Suprapubic skin (tissue), 4 donors: ENCODE data around the gene ABCA13. TPM values are rescaled to one million over a fixed set of nuclear protein-coding genes. Genes with fewer than 3 reads are reported as not detected.

ENCODE experiments used
- DNase-seq, 2 donors: peaks; one replicate each; pipeline ENCODE4 v3.0.0-alpha.2; 2019; ENCODE audit warnings: low spot score in 2 of 2
- H3K27ac ChIP-seq: fragments of 200-600 bp; sonication (generic); one replicate; pipeline ENCODE4 v1.5.1; 2019
- H3K27me3 ChIP-seq: fragments of 200-600 bp; sonication (generic); one replicate; pipeline ENCODE4 v1.5.1; 2019
- H3K36me3 ChIP-seq: fragments of 200-600 bp; sonication (generic); one replicate; pipeline ENCODE4 v1.5.1; 2019
- H3K4me1 ChIP-seq: fragments of 200-600 bp; sonication (generic); one replicate; pipeline ENCODE4 v1.5.1; 2019
- H3K4me3 ChIP-seq: fragments of 200-600 bp; sonication (generic); one replicate; pipeline ENCODE4 v1.5.1; 2019; ENCODE audit warnings: mild to moderate bottlenecking
- H3K9me3 ChIP-seq: fragments of 200-600 bp; sonication (generic); one replicate; pipeline ENCODE4 v1.5.1; 2019
- CTCF ChIP-seq, 2 donors: fragments of 200-600 bp in 1 of 2; fragments of 450-650 bp in 1 of 2; sonication (generic) in 1 of 2; IDR thresholded peaks; one replicate each; pipeline ENCODE4 v1.5.1; 2016 to 2019; ENCODE audit warnings: antibody characterized with exemption in 2 of 2, mild to moderate bottlenecking in 1 of 2, moderate library complexity in 1 of 2
- EP300 ChIP-seq: sonication (generic); formaldehyde crosslinking; IDR thresholded peaks from one replicate; pipeline ENCODE4 v1.6.1; 2017; ENCODE audit warnings: antibody characterized with exemption
- POLR2A ChIP-seq, 2 donors: fragments of 450-650 bp; IDR thresholded peaks; one replicate each; pipeline ENCODE4 v1.6.1; 2017; ENCODE audit warnings: antibody characterized with exemption in 2 of 2, mild to moderate bottlenecking in 2 of 2, moderate library complexity in 2 of 2
- POLR2AphosphoS5 ChIP-seq, 3 donors: sonication (generic); formaldehyde crosslinking; IDR thresholded peaks; one replicate each; pipeline ENCODE4 v1.6.1; 2017; ENCODE audit warnings: antibody characterized with exemption in 3 of 3
- WGBS: methylation state at CpG from one replicate; pipeline ENCODE4 v1.1.5; 2018; 5-methylcytosine and 5-hydroxymethylcytosine counted together
- total RNA-seq, 4 donors: library from RNA; depleted of rRNA; stranded (reverse); fragments of >200 nt; gene quantifications; one replicate each; pipeline ENCODE4 v1.1.0, GENCODE V29; 2016

Gene ABCA13
- total RNA-seq, 4 donors from 2014 or later: 0.64 to 4.7 (median 2.6) TPM

- Histone ChIP-seq H3K27ac (no peak overlapping the region), H3K4me1 (no peaks in the 10 kb centered on the region), H3K27me3 (no peaks in the 10 kb centered on the region), H3K4me3 (no peak overlapping the region), H3K36me3 (no peaks in the 10 kb centered on the region), H3K9me3 (no peaks in the 10 kb centered on the region)
- DNase-seq: no peak
- WGBS: 36% methylated on average over 4 of the region's 4 CpGs
- TF ChIP-seq POLR2AphosphoS5 (IDR thresholded peaks at IDR 0.05) (no peak), CTCF (IDR thresholded peaks at IDR 0.05) (peak; percentile 36 to 53)
These were observed 128.4 kb downstream of the ABCA13 start for GRCh38 chr7:48299580-48300169.

GRCh38 chr7:48300301-48300700 lies 129.0 kb downstream of the ABCA13 start:
- 26% methylated on average over 2 of the region's 2 CpGs for WGBS
- H3K27ac ChIP-seq: no peak overlapping the region
- TF ChIP-seq POLR2AphosphoS5 (IDR thresholded peaks at IDR 0.05): no peak
- no peak for TF ChIP-seq CTCF (IDR thresholded peaks at IDR 0.05)
- TF ChIP-seq EP300: no peak
- TF ChIP-seq POLR2A (IDR thresholded peaks at IDR 0.05): no peak
- DNase-seq: no peak
- no peaks in the 10 kb centered on the region for H3K27me3 ChIP-seq
- H3K36me3 ChIP-seq: no peaks in the 10 kb centered on the region
- H3K4me1 ChIP-seq: no peaks in the 10 kb centered on the region
- no peaks in the 10 kb centered on the region for H3K9me3 ChIP-seq
- no peak overlapping the region for H3K4me3 ChIP-seq

GRCh38 chr7:48301201-48301600 lies 129.9 kb downstream of the ABCA13 start:
- no peaks in the 10 kb centered on the region for H3K27me3 ChIP-seq
- no peaks in the 10 kb centered on the region for H3K9me3 ChIP-seq
- no peak for DNase-seq
- no peaks in the 10 kb centered on the region for H3K36me3 ChIP-seq
- no peak overlapping the region for H3K4me3 ChIP-seq
- no peaks in the 10 kb centered on the region for H3K4me1 ChIP-seq
- 29% methylated on average over 3 of the region's 3 CpGs for WGBS
- TF ChIP-seq POLR2AphosphoS5 (IDR thresholded peaks at IDR 0.05) (no peak), EP300 (no peak), POLR2A (IDR thresholded peaks at IDR 0.05) (no peak), CTCF (IDR thresholded peaks at IDR 0.05) (no peak)
- H3K27ac ChIP-seq: no peak overlapping the region

GRCh38 chr7:48304641-48305040 lies 133.4 kb downstream of the ABCA13 start:
- Histone ChIP-seq H3K4me3 (no peak overlapping the region), H3K27me3 (no peaks in the 10 kb centered on the region), H3K36me3 (no peaks in the 10 kb centered on the region), H3K27ac (no peak overlapping the region), H3K4me1 (no peaks in the 10 kb centered on the region), H3K9me3 (no peaks in the 10 kb centered on the region)
- 65% methylated on average over 1 of the region's 1 CpG for WGBS
- DNase-seq: no peak
- no peak for TF ChIP-seq EP300

GRCh38 chr7:48305661-48306060 lies 134.4 kb downstream of the ABCA13 start:
- 92% methylated on average over 5 of the region's 5 CpGs for WGBS

More at GRCh38 chr7:48305661-48306060, 134.4 kb downstream of the ABCA13 start:
- Histone ChIP-seq H3K27me3 (no peaks in the 10 kb centered on the region), H3K27ac (no peak overlapping the region), H3K4me3 (no peak overlapping the region), H3K4me1 (no peaks in the 10 kb centered on the region), H3K36me3 (no peaks in the 10 kb centered on the region), H3K9me3 (no peaks in the 10 kb centered on the region)
- DNase-seq: no peak
- TF ChIP-seq POLR2A (IDR thresholded peaks at IDR 0.05) (no peak), CTCF (IDR thresholded peaks at IDR 0.05) (no peak), POLR2AphosphoS5 (IDR thresholded peaks at IDR 0.05) (no peak), EP300 (no peak)
